Measurements from ENCODE around the gene C6orf52. TPM values are rescaled to one million over a fixed set of nuclear protein-coding genes. Genes with fewer than 3 reads are reported as not detected.

C6orf52 gene
- total RNA-seq, 4 donors from 2014 or later = not detected

DNA sequence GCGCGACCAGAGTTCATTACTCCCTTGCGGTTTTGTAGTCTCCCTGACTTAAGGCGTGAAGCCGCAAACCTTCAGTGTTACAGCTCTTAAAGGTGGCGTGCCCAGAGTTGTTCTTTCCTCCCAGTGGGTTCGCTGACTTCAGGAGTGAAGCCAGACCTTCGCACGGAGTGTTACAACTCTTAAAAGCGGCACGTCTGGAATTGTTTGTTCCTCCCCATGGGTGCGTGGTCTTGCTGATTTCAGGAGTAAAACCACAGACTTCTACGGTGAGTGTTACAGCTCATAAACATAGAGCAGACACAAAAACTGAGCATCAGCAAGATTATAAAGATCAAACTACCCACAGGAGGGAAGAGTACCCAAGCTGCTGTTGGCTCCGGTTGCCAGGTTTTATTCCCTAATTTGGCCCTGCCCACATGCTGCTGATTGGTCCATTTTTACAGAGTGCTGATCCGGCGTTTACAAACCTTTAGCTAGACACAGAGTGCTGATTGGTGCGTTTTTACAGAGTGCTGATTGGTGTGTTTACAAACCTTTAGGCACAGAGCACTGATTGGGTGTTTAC lies 38.8 kb upstream of the C6orf52 start:
- no peak for TF ChIP-seq CTCF (IDR thresholded peaks at IDR 0.05)
- no peak for ATAC-seq (ENCODE audit: low FRiP score)
- DNase-seq (ENCODE audit: low spot score) = no peak

GRCh38 chr6:10730254-10730653 lies 35.8 kb upstream of the C6orf52 start:
- DNase-seq (ENCODE audit: low spot score) = no peak
- no peak for TF ChIP-seq CTCF (IDR thresholded peaks at IDR 0.05)
- ATAC-seq (ENCODE audit: low FRiP score) = no peak

GRCh38 chr6:10725716-10726115 lies 31.3 kb upstream of the C6orf52 start:
- no peak for TF ChIP-seq CTCF (IDR thresholded peaks at IDR 0.05)
- DNase-seq (ENCODE audit: low spot score) (no peak), ATAC-seq (ENCODE audit: low FRiP score) (no peak)

- ATAC-seq (ENCODE audit: low FRiP score) = no peak
- no peak for TF ChIP-seq CTCF (IDR thresholded peaks at IDR 0.05)
- no peak for DNase-seq (ENCODE audit: low spot score)
Measured at GRCh38 chr6:10725044-10725443, 30.6 kb upstream of the C6orf52 start.

- DNase-seq (ENCODE audit: low spot score) (no peak), ATAC-seq (ENCODE audit: low FRiP score) (no peak)
- no peak for TF ChIP-seq CTCF (IDR thresholded peaks at IDR 0.05)
Measured at GRCh38 chr6:10723567-10723881, 29.1 kb upstream of the C6orf52 start.

- no peak for TF ChIP-seq CTCF (IDR thresholded peaks at IDR 0.05)
- DNase-seq (ENCODE audit: low spot score) (peak; percentile 83), ATAC-seq (ENCODE audit: low FRiP score) (peak; percentile 99)
Measured at GRCh38 chr6:10722820-10723566, 28.6 kb upstream of the C6orf52 start, which contains the start of gene TMEM14C. TSS of gene TMEM14C (plus strand) at chr6:10723070. CDS start at chr6:10724614, 1,544 bp downstream.

DNA sequence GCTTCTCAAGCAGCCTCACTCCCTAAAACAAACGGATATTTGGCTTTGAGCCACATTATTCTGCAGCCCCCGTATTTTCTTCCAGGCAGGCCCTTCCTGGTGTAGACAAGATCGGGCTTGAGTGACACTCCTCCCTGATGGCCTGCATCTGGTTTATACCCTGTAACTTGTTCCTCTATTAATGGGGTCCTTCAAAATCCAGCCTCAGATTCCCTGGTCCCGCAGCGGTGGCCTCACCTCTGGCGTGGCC lies 28.1 kb upstream of the C6orf52 start:
- ATAC-seq (ENCODE audit: low FRiP score) (no peak), DNase-seq (ENCODE audit: low spot score) (no peak)
- TF ChIP-seq CTCF (IDR thresholded peaks at IDR 0.05) = no peak

Measured in omental fat pad (tissue), 4 donors.